DND-41 (cell line): Measurements from ENCODE around the gene MITF.

ENCODE experiments used
- ATAC-seq: fragments of 200-7000 bp; cut with Tn5 transposase; 3 replicates; pipeline ENCODE4 v1.9.1; 2021; ENCODE audit warnings: low read depth; ENCODE audit not compliant: insufficient read depth
- DNase-seq: peaks from one replicate; pipeline ENCODE4 v3.0.0-alpha.2; 2020
- H2AFZ ChIP-seq: 2 replicates; pipeline ENCODE4 v1.6.0; 2012; ENCODE audit warnings: low read depth, low read length
- H3K27ac ChIP-seq: 2 replicates; pipeline ENCODE4 v1.5.1; 2012; ENCODE audit warnings: low read length, inconsistent platforms
- H3K27me3 ChIP-seq: fragments of 200-600 bp; sonication (generic); 2 replicates; pipeline ENCODE4 v1.6.0; 2012; ENCODE audit warnings: low read length, mild to moderate bottlenecking, inconsistent platforms; ENCODE audit not compliant: insufficient read depth, poor library complexity
- H3K36me3 ChIP-seq: 2 replicates; pipeline ENCODE4 v1.5.1; 2012; ENCODE audit warnings: low read length, inconsistent platforms; ENCODE audit not compliant: insufficient read depth
- H3K4me1 ChIP-seq: 2 replicates; pipeline ENCODE4 v1.5.1; 2012; ENCODE audit warnings: mild to moderate bottlenecking, low read length; ENCODE audit not compliant: insufficient read depth
- H3K4me2 ChIP-seq: 2 replicates; pipeline ENCODE4 v1.6.0; 2012; ENCODE audit warnings: mild to moderate bottlenecking, moderate library complexity, low read length, inconsistent platforms; ENCODE audit not compliant: insufficient read depth
- H3K4me3 ChIP-seq, 2 experiments: fragments of 200-600 bp in 1 of 2; shearing (Covaris generic) in 1 of 2; 2 replicates each; pipeline ENCODE4 v1.5.1; 2012 to 2016; ENCODE audit warnings: inconsistent platforms in 2 of 2, low read length in 2 of 2, mild to moderate bottlenecking in 2 of 2, low read depth in 1 of 2, moderate library complexity in 1 of 2
- H3K79me2 ChIP-seq: 2 replicates; pipeline ENCODE4 v1.6.0; 2012; ENCODE audit warnings: low read length, inconsistent platforms; ENCODE audit not compliant: insufficient read depth
- H3K9ac ChIP-seq: 2 replicates; pipeline ENCODE4 v1.6.0; 2012; ENCODE audit warnings: low read depth, mild to moderate bottlenecking, inconsistent platforms, low read length, moderate library complexity
- H3K9me3 ChIP-seq: 2 replicates; pipeline ENCODE4 v1.5.1; 2012; ENCODE audit warnings: low read length, moderate library complexity, mild to moderate bottlenecking, inconsistent platforms; ENCODE audit not compliant: insufficient read depth, severe bottlenecking
- H4K20me1 ChIP-seq: 2 replicates; pipeline ENCODE4 v1.6.0; 2012; ENCODE audit warnings: low read length; ENCODE audit not compliant: insufficient read depth
- EZH2 ChIP-seq: IDR thresholded peaks from 3 replicates; pipeline ENCODE4 v1.6.1; 2012; ENCODE audit warnings: borderline replicate concordance, low read depth, mild to moderate bottlenecking, moderate library complexity, low read length, inconsistent platforms; ENCODE audit not compliant: severe bottlenecking
- TF ChIP-seq, protein P1 (sequence below): IDR thresholded peaks from 2 replicates; pipeline ENCODE4 v1.5.1; 2012; ENCODE audit warnings: borderline replicate concordance, low read length, moderate library complexity, mild to moderate bottlenecking; ENCODE audit not compliant: poor library complexity, severe bottlenecking; ENCODE audit errors: extremely low read depth

MITF gene

DNA sequence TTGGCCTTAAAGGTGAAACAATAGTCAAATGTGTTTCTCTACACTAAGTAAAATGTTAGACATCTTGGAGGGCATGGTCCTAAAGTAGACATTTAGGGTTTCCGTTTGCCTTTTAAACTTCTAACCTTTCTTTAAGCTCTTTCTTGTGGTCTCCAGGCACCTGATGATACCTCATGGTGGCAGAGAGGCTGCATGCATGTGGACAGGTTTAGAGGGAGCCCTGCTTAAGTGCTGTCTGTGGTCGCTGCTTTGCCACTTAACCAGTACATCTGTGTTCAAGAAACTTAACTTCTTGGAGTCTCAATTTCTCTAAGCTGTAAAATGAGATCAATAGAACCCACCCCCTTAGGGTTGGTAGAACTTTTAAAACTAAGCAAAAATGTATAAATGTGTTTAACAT, 6.2 kb downstream of the MITF start:
- TF ChIP-seq, protein P1, sequence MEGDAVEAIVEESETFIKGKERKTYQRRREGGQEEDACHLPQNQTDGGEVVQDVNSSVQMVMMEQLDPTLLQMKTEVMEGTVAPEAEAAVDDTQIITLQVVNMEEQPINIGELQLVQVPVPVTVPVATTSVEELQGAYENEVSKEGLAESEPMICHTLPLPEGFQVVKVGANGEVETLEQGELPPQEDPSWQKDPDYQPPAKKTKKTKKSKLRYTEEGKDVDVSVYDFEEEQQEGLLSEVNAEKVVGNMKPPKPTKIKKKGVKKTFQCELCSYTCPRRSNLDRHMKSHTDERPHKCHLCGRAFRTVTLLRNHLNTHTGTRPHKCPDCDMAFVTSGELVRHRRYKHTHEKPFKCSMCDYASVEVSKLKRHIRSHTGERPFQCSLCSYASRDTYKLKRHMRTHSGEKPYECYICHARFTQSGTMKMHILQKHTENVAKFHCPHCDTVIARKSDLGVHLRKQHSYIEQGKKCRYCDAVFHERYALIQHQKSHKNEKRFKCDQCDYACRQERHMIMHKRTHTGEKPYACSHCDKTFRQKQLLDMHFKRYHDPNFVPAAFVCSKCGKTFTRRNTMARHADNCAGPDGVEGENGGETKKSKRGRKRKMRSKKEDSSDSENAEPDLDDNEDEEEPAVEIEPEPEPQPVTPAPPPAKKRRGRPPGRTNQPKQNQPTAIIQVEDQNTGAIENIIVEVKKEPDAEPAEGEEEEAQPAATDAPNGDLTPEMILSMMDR, result no peak
- TF ChIP-seq EZH2, result no peak
- no peak overlapping the region for H3K9ac ChIP-seq

DNA sequence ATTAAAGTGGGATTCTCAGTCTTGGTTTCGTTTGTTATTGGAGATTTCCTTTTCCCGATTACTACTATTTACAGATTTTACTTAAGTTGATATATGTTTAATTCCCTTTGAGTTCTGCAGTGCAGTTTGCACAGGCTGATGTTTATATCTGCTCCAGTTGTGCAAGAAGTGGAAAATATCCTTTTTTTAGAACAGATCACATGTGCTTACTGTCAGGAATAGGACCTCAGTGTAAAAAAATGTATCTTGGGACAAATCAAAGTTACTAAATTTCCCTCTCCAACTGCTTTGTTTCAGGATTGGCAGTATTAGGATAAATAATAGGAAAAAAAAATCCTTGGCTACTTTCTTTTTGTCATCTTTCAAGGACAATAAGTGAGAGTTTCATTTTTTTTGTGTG, 6.9 kb downstream of the MITF start:
- H3K79me2 ChIP-seq, result no peaks in the 10 kb centered on the region
- no peak overlapping the region for H3K4me3 ChIP-seq
- no peak overlapping the region for H2AFZ ChIP-seq
- H3K27ac ChIP-seq, result no peak overlapping the region
- H3K4me2 ChIP-seq, result no peak overlapping the region
- peaks cover 2% of the 10 kb centered on the region for H3K27me3 ChIP-seq
- no peaks in the 10 kb centered on the region for H4K20me1 ChIP-seq
- H3K36me3 ChIP-seq, result no peaks in the 10 kb centered on the region
- H3K4me1 ChIP-seq, result no peaks in the 10 kb centered on the region
- DNase-seq (no peak), ATAC-seq (no peak)
- no peaks in the 10 kb centered on the region for H3K9me3 ChIP-seq
- H3K9ac ChIP-seq, result no peak overlapping the region
- TF ChIP-seq, protein P1, result no peak
- TF ChIP-seq EZH2, result no peak

More for the DNA sequence above, 6.2 kb downstream of the MITF start:
- no peak overlapping the region for H3K27ac ChIP-seq
- no peak overlapping the region for H3K4me2 ChIP-seq
- no peak for DNase-seq
- no peaks in the 10 kb centered on the region for H3K79me2 ChIP-seq
- H3K36me3 ChIP-seq, result no peaks in the 10 kb centered on the region
- peak; percentile 40; the same call in 1 of the 3 replicates for ATAC-seq
- H4K20me1 ChIP-seq, result no peaks in the 10 kb centered on the region
- peaks cover 2% of the 10 kb centered on the region for H3K27me3 ChIP-seq
- H2AFZ ChIP-seq, result no peak overlapping the region
- no peak overlapping the region for H3K4me3 ChIP-seq
- H3K4me1 ChIP-seq, result no peaks in the 10 kb centered on the region
- H3K9me3 ChIP-seq, result no peaks in the 10 kb centered on the region

DNA sequence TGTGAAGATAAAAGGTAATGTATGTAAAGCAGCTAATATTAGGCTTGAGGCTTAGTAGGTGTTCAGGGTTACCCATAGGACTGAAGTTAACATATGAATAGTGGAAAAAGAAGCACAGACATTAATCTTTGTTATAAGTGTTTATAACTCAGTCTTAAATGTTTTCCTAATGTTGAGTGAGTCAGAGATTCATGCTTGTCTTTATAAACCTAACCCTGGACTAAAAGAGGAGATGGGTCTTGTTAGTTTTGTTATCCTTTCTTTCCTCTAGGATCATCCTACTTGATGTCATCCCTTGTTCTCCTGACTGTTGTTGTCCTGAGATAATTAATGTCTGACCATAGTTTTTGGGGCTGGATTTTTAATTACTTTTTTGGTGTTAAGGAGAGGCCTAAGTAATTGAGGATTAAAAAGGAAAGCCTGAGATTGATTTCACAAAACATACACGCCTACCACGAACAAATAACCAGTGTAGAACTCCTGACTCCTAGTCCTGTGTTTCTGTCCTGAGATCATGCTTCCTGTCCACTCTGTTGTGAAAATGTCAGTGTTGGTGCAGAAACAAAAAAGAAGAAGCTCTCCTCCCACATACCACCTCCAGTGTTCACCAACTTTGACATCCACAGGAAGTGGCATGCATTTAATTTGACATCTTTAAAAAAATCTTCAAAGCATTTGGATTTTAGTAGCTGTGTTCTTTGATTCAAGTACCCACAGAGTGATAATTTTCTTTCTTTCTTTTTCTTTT, 8.4 kb downstream of the MITF start:
- Histone ChIP-seq H3K9me3 (no peaks in the 10 kb centered on the region), H3K27ac (no peak overlapping the region), H2AFZ (no peak overlapping the region), H3K4me2 (no peak overlapping the region), H3K4me3 (no peak overlapping the region), H4K20me1 (no peaks in the 10 kb centered on the region), H3K79me2 (no peaks in the 10 kb centered on the region), H3K27me3 (peaks cover 2% of the 10 kb centered on the region), H3K4me1 (no peaks in the 10 kb centered on the region), H3K36me3 (no peaks in the 10 kb centered on the region), H3K9ac (no peak overlapping the region)
- DNase-seq, result no peak
- TF ChIP-seq, protein P1, result no peak
- no peak for TF ChIP-seq EZH2
- ATAC-seq, result no peak
